ENCODE data around the gene DRG2. TPM values are rescaled to one million over a fixed set of nuclear protein-coding genes. Genes with fewer than 3 reads are reported as not detected.

Gene DRG2
- total and polyA plus RNA-seq, 9 donors: 22.9 to 30.7 (median 25.8) TPM

DNA sequence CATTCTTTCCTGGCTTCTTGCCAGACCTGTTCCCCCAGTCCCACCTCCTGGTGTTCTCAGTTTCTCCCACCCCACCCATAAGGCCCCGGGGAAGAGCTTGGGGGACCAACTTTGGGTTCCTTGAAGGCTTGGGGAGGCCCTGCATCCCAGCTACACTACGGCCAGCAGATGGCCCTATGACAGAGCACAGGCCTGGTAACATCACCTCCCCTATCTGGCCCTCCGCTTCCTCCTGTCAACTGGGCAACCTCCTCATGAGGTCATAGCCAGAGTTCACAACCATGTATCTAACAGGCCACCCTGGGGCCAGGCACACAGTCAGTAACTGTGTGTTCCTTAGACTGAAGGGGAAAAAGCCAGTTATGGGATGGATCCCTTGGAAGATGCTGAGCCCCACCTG is 52.2 kb downstream of the DRG2 start:
- Histone ChIP-seq H3K36me3 (ENCODE audit: control insufficient read depth, insufficient read depth, low read length) (no peaks in the 10 kb centered on the region), H3K27me3 (ENCODE audit: control insufficient read depth, insufficient read depth, low read length) (no peaks in the 10 kb centered on the region), H3K4me1 (ENCODE audit: control insufficient read depth, insufficient read depth, low read length) (peaks cover 6% of the 10 kb centered on the region), H3K27ac (ENCODE audit: low read length) (no peak overlapping the region), H3K4me3 (ENCODE audit: low read length) (no peak overlapping the region), H3K9me3 (replicated peaks; ENCODE audit: control insufficient read depth, low read depth, low read length) (no peaks in the 10 kb centered on the region)
- no peak for DNase-seq
- 55% methylated on average over 1 of the region's 3 CpGs for WGBS (ENCODE audit: insufficient coverage)

DNA sequence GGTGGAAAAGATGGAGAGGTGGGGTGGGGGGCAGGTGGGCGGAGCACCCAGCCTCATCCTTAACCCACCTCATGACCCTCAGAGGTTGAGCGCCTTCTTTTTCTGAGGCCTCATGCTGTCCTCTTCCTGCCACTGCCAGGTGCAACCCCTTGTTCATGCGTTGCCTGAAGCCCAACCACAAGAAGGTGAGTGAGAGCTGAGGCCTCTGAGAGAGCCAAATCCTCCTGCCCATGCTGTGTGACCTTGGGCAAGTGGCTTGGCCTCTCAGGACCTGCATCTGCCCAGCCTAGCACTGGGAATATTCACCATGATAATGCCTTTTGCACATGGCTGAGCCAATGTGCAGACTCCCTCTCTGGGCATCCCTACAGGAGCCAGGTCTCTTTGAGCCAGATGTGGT is 52.9 kb downstream of the DRG2 start:
- WGBS (ENCODE audit: insufficient coverage): 80% methylated on average over 1 of the region's 3 CpGs
- H3K27me3 ChIP-seq (ENCODE audit: control insufficient read depth, insufficient read depth, low read length): no peaks in the 10 kb centered on the region
- no peaks in the 10 kb centered on the region for H3K9me3 ChIP-seq (replicated peaks; ENCODE audit: control insufficient read depth, low read depth, low read length)
- no peaks in the 10 kb centered on the region for H3K36me3 ChIP-seq (ENCODE audit: control insufficient read depth, insufficient read depth, low read length)
- no peak for DNase-seq
- peaks cover 6% of the 10 kb centered on the region for H3K4me1 ChIP-seq (ENCODE audit: control insufficient read depth, insufficient read depth, low read length)
- H3K4me3 ChIP-seq (ENCODE audit: low read length): no peak overlapping the region
- H3K27ac ChIP-seq (ENCODE audit: low read length): no peak overlapping the region

DNA sequence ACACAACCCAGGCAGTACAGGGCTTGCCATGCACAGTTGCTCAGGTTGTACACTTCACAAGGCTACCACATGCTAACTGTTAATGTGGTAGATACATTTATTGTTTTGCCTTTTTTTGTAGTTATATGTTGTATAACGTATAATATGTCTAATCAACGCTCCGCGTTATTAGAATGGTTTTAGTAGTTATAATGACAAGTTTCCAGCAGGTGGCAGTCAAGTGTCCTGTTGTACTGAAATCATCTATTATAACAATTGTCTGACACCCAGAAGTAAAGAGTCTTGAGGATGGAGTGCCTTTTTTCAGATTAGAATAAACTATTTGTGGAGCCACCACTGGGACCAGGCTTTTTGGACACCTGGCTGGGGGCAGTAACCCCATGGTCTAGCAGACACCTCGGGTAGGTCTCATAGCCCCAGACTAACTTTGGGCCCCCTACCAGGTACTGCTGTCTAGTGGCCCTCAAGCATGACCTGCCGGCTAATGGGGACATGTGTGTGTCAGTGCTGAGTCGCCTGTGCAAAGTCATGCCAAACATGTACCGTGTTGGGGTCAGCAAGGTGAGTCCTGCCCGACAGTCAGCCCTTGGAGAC is 53.6 kb downstream of the DRG2 start:
- peak; percentile 70 for DNase-seq
- peaks cover 6% of the 10 kb centered on the region for H3K4me1 ChIP-seq (ENCODE audit: control insufficient read depth, insufficient read depth, low read length)

DNA sequence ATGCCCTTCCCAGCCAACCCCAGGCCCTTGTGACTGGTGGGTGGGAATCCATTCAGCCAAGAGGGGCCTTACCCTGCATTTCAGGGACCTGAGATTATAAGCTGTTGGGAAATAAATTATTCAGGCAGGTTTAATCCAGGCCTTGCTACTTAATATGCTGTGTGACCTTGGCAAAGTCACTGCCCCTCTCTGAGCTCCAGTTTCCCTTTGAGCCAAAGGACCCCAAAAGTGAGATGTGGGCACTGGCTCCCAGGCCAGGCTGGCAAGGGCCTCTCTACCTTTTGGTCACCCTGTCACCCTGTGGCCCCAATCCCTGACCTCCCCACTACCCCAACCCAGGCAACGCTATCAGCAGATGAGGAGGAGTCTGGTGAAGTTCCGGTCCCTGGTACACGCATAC is 54.7 kb downstream of the DRG2 start:
- no peak for DNase-seq
- Histone ChIP-seq H3K27me3 (ENCODE audit: control insufficient read depth, insufficient read depth, low read length) (no peaks in the 10 kb centered on the region), H3K4me3 (ENCODE audit: low read length) (no peak overlapping the region), H3K36me3 (ENCODE audit: control insufficient read depth, insufficient read depth, low read length) (no peaks in the 10 kb centered on the region), H3K9me3 (replicated peaks; ENCODE audit: control insufficient read depth, low read depth, low read length) (no peaks in the 10 kb centered on the region), H3K27ac (ENCODE audit: low read length) (no peak overlapping the region), H3K4me1 (ENCODE audit: control insufficient read depth, insufficient read depth, low read length) (peaks cover 6% of the 10 kb centered on the region)
- 83% methylated on average over 1 of the region's 3 CpGs for WGBS (ENCODE audit: insufficient coverage)

More for the DNA sequence above, 53.6 kb downstream of the DRG2 start:
- no peaks in the 10 kb centered on the region for H3K9me3 ChIP-seq (replicated peaks; ENCODE audit: control insufficient read depth, low read depth, low read length)
- H3K36me3 ChIP-seq (ENCODE audit: control insufficient read depth, insufficient read depth, low read length): no peaks in the 10 kb centered on the region
- no peak overlapping the region for H3K4me3 ChIP-seq (ENCODE audit: low read length)
- no peak overlapping the region for H3K27ac ChIP-seq (ENCODE audit: low read length)
- no peaks in the 10 kb centered on the region for H3K27me3 ChIP-seq (ENCODE audit: control insufficient read depth, insufficient read depth, low read length)
- WGBS (ENCODE audit: insufficient coverage): 51% methylated on average over 5 of the region's 9 CpGs

DNA sequence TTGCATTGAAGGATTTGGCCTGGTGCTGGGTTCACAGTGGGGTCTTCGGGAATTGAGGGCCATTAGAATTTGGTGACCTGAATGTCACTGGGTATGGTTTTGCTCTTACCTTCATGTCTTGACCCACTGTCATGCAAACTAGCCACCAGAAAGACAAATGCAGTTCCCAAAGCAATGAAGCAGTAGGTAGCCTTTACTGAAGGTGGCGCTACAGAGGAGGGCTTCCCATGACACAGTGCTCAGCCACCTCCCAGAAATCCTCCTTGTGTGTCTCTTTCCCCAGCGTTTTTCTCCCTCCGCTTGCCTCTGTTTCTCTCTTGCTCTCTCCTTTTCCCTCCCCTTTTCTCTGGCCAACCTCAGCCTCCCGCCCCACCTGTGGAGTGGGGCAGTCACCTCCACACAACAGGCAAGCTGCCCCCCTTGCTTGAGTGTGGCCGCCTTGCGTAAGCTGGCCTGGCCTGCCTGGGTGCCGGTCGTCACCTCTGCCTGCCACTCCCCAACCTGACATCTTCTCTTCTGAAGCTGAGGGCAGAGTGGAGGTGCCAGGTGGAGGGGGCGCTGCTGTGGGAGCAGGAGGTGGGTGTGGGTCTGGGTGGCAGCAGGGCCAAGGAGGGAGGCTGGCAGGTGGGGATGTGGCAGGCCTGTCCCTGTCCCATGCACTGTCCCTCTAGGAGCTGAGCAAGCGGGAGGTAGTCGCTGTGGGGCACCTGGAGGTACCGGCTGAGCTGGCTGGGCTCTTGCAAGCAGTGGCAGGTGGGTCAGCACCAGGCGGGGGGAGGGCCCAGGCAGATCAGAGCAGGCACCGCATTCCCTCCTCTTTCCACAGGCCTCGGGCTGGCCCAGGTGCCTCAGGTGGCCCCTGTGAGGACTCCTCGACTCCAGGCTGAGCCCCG is 55.5 kb downstream of the DRG2 start:
- H3K27ac ChIP-seq (ENCODE audit: low read length): no peak overlapping the region
- H3K36me3 ChIP-seq (ENCODE audit: control insufficient read depth, insufficient read depth, low read length): no peaks in the 10 kb centered on the region
- H3K4me3 ChIP-seq (ENCODE audit: low read length): no peak overlapping the region
- no peaks in the 10 kb centered on the region for H3K27me3 ChIP-seq (ENCODE audit: control insufficient read depth, insufficient read depth, low read length)
- 60% methylated on average over 14 of the region's 18 CpGs for WGBS (ENCODE audit: insufficient coverage)
- DNase-seq: no peak
- peaks cover 6% of the 10 kb centered on the region for H3K4me1 ChIP-seq (ENCODE audit: control insufficient read depth, insufficient read depth, low read length)
- H3K9me3 ChIP-seq (replicated peaks; ENCODE audit: control insufficient read depth, low read depth, low read length): no peaks in the 10 kb centered on the region

DNA sequence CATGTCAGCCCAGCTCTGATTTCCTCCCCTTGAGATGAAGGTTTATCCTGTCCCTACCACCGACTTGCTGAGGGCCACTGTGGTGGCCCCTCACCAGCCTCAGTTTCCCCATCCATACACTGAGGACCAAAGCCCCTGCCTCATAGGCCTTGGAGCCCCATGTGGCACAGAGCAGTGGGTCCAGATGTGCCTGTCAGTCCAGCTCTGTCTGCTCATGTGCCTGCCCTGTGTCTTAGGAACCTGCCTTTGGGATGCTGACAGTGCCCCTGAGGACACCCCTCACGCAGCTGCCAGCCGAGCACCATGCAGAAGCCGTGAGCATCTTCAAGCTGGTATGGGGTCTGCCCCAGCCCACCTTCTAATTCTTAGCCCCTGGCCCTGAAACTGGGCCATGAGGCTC is 56.5 kb downstream of the DRG2 start:
- no peaks in the 10 kb centered on the region for H3K36me3 ChIP-seq (ENCODE audit: control insufficient read depth, insufficient read depth, low read length)
- no peak overlapping the region for H3K27ac ChIP-seq (ENCODE audit: low read length)
- H3K4me1 ChIP-seq (ENCODE audit: control insufficient read depth, insufficient read depth, low read length): peaks cover 6% of the 10 kb centered on the region
- H3K4me3 ChIP-seq (ENCODE audit: low read length): no peak overlapping the region
- H3K9me3 ChIP-seq (replicated peaks; ENCODE audit: control insufficient read depth, low read depth, low read length): no peaks in the 10 kb centered on the region
- WGBS (ENCODE audit: insufficient coverage): 76% methylated on average over 4 of the region's 4 CpGs
- no peaks in the 10 kb centered on the region for H3K27me3 ChIP-seq (ENCODE audit: control insufficient read depth, insufficient read depth, low read length)
- DNase-seq: no peak

DNA sequence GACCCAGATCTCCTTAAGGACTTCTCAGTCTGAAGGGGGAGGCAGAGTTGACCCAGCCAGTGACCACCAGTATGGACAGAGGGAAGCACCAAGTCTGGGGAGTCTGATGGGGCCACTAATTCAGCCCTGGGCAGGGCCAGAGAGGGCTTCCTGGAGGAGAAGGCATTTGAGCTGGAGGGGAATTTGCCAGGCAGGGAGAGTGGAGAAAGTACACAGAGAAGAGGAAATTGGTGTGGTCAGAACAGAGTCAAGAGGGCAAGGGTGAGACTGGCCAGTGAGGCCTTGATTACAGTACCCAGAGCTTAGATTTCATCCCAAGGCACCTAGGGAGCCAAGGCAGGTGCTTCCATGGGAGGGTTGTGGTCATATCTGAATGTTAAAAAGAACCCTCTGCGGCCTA is 57.1 kb downstream of the DRG2 start:
- H3K27ac ChIP-seq (ENCODE audit: low read length): no peak overlapping the region
- WGBS (ENCODE audit: insufficient coverage): 81% methylated on average over 1 of the region's 1 CpG
- DNase-seq: no peak

DNA sequence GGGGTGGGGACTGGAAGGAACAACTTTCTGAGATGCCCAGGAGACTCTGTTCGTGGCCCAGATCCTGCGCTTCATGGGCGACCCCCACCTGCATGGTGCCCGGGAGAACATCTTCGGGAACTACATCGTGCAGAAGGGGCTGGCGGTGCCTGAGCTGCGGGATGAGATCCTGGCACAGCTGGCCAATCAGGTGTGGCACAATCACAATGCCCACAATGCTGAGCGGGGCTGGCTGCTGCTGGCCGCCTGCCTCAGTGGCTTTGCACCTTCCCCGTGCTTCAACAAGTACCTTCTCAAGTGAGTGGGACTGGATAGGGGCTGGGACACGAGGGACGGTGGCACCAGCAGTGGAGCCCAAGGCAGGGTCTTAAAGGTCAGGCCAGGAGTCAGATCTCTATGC is 58.1 kb downstream of the DRG2 start:
- no peak for DNase-seq
- Histone ChIP-seq H3K36me3 (ENCODE audit: control insufficient read depth, insufficient read depth, low read length) (no peaks in the 10 kb centered on the region), H3K4me3 (ENCODE audit: low read length) (no peak overlapping the region), H3K27me3 (ENCODE audit: control insufficient read depth, insufficient read depth, low read length) (no peaks in the 10 kb centered on the region), H3K4me1 (ENCODE audit: control insufficient read depth, insufficient read depth, low read length) (no peaks in the 10 kb centered on the region), H3K27ac (ENCODE audit: low read length) (no peak overlapping the region), H3K9me3 (replicated peaks; ENCODE audit: control insufficient read depth, low read depth, low read length) (no peaks in the 10 kb centered on the region)
- 83% methylated on average over 13 of the region's 13 CpGs for WGBS (ENCODE audit: insufficient coverage)

More for the DNA sequence above, 57.1 kb downstream of the DRG2 start:
- Histone ChIP-seq H3K36me3 (ENCODE audit: control insufficient read depth, insufficient read depth, low read length) (no peaks in the 10 kb centered on the region), H3K4me3 (ENCODE audit: low read length) (no peak overlapping the region), H3K4me1 (ENCODE audit: control insufficient read depth, insufficient read depth, low read length) (peaks cover 2% of the 10 kb centered on the region), H3K9me3 (replicated peaks; ENCODE audit: control insufficient read depth, low read depth, low read length) (no peaks in the 10 kb centered on the region), H3K27me3 (ENCODE audit: control insufficient read depth, insufficient read depth, low read length) (no peaks in the 10 kb centered on the region)

DNA sequence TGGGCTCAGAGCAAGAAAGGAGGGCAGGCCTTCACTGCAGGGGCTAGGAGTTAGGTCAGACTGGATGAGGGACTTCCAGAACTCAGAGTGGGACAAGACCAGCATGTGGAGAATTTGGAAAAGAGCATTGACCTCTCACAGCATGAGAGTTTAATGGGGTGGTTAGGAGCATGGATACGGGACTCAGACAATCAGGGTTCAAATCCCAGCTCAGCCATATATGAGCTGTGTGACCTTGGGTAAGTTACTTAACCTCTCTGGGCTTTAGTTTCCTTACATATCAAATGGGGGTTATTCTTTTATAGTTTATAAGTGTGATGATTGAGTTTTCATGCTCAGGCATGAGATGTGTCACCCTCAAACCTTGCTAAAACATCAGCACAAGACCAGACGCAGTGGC is 58.5 kb downstream of the DRG2 start:
- Histone ChIP-seq H3K4me3 (ENCODE audit: low read length) (no peak overlapping the region), H3K9me3 (replicated peaks; ENCODE audit: control insufficient read depth, low read depth, low read length) (no peaks in the 10 kb centered on the region), H3K4me1 (ENCODE audit: control insufficient read depth, insufficient read depth, low read length) (no peaks in the 10 kb centered on the region), H3K27ac (ENCODE audit: low read length) (no peak overlapping the region), H3K36me3 (ENCODE audit: control insufficient read depth, insufficient read depth, low read length) (no peaks in the 10 kb centered on the region), H3K27me3 (ENCODE audit: control insufficient read depth, insufficient read depth, low read length) (no peaks in the 10 kb centered on the region)
- DNase-seq: no peak
- WGBS (ENCODE audit: insufficient coverage): 100% methylated on average over 1 of the region's 2 CpGs

DNA sequence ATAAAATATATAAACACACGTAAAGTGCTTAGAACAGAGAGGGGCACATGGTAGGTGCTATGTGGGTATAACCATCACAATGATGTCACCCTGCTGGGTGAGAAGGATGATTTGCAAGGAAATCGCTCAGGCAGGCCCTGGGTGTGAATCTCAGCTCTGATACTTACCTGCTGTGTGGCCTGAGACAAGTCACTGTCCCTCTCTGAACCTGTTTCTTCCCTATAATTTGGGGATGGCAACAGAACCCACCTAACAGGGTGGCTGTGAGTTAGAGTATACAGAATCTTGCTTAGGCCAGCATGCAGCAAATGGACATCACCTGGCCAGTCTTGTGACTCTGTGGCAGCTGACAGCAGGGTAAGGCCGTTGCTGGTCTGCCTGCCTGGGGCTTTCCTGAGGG is 59.2 kb downstream of the DRG2 start:
- 79% methylated on average over 1 of the region's 3 CpGs for WGBS (ENCODE audit: insufficient coverage)
- Histone ChIP-seq H3K4me3 (ENCODE audit: low read length) (no peak overlapping the region), H3K9me3 (replicated peaks; ENCODE audit: control insufficient read depth, low read depth, low read length) (no peaks in the 10 kb centered on the region)

More for the DNA sequence above, 59.2 kb downstream of the DRG2 start:
- no peak for DNase-seq
- H3K27me3 ChIP-seq (ENCODE audit: control insufficient read depth, insufficient read depth, low read length): no peaks in the 10 kb centered on the region
- H3K36me3 ChIP-seq (ENCODE audit: control insufficient read depth, insufficient read depth, low read length): no peaks in the 10 kb centered on the region
- no peak overlapping the region for H3K27ac ChIP-seq (ENCODE audit: low read length)
- no peaks in the 10 kb centered on the region for H3K4me1 ChIP-seq (ENCODE audit: control insufficient read depth, insufficient read depth, low read length)

Measured in muscle of leg (tissue), 11 donors.